ENCODE data around the gene NFE2.
A peak's percentile ranks its signal among the peaks of the same experiment; 100 is the strongest.
"Not testable (repeated sequence)": the region's sequence is repeated elsewhere in the genome, so short reads cannot be mapped to it uniquely, and the experiment has no call there.

Gene NFE2

GRCh38 chr12:54328595-54329337 is 28.0 kb upstream of the NFE2 start:
- TF ChIP-seq CTCF (IDR thresholded peaks at IDR 0.05) = no peak
- TF ChIP-seq ZFX (IDR thresholded peaks at IDR 0.05; ENCODE audit: borderline replicate concordance) = no peak
- H3K27ac ChIP-seq = no peak overlapping the region

GRCh38 chr12:54325442-54326109 is 24.8 kb upstream of the NFE2 start:
- H3K27ac ChIP-seq = peak overlapping the region; percentile 82

- TF ChIP-seq CTCF (IDR thresholded peaks at IDR 0.05) = peak; percentile 97
- TF ChIP-seq ZFX (IDR thresholded peaks at IDR 0.05; ENCODE audit: borderline replicate concordance) = no peak
- H3K27ac ChIP-seq = peak within 1 kb of the TSS; percentile 82
Measured at GRCh38 chr12:54324617-54325441, 24.0 kb upstream of the NFE2 start, which contains the start of gene COPZ1. COPZ1 (plus strand) TSS chr12:54325131; CDS start chr12:54325164, 33 bp downstream.

GRCh38 chr12:54321363-54321762 is 20.5 kb upstream of the NFE2 start:
- TF ChIP-seq ZFX (IDR thresholded peaks at IDR 0.05; ENCODE audit: borderline replicate concordance) (no peak), CTCF (IDR thresholded peaks at IDR 0.05) (no peak)
- H3K27ac ChIP-seq = no peak overlapping the region

- H3K27ac ChIP-seq = not testable (repeated sequence)
Measured at GRCh38 chr12:54312309-54312708, 11.5 kb upstream of the NFE2 start.

GRCh38 chr12:54311051-54311450 is 10.2 kb upstream of the NFE2 start:
- no peak for TF ChIP-seq ZFX (IDR thresholded peaks at IDR 0.05; ENCODE audit: borderline replicate concordance)
- TF ChIP-seq CTCF (IDR thresholded peaks at IDR 0.05) = no peak
- H3K27ac ChIP-seq = no peak overlapping the region

GRCh38 chr12:54306925-54307741 is 6.3 kb upstream of the NFE2 start:
- no peak overlapping the region for H3K27ac ChIP-seq
- TF ChIP-seq ZFX (IDR thresholded peaks at IDR 0.05; ENCODE audit: borderline replicate concordance) (no peak), CTCF (IDR thresholded peaks at IDR 0.05) (no peak)
